ENCODE measurements around the gene ZMIZ1. TPM values are rescaled to one million over a fixed set of nuclear protein-coding genes. Genes with fewer than 3 reads are reported as not detected.

The ZMIZ1 gene
- total RNA-seq, 1 experiment from 2014 or later = 34.2 TPM

DNA sequence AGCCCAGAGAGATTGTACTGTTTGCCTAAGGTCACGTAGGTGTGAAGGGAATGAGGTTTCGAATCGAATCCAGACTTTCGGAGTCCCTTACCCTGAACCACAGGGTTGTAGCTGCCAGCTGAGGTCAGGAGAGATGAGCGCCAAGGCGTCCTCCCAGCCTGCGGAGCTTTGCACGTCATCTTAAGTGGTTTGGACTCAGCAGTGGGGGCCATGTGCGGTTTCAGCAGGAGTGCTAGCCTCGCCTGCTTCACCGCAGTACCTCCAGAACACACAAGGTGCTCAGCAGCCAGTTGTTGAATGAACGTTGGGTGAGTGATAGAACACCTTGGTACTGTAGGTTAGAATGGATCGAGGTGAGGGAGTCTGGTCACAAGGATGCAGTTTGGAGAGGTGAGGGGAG, 203.6 kb downstream of the ZMIZ1 start:
- Histone ChIP-seq H3K27me3 (ENCODE audit: control insufficient read depth, insufficient read depth, low read length) (no peaks in the 10 kb centered on the region), H3K36me3 (ENCODE audit: control insufficient read depth, insufficient read depth, low read length) (no peaks in the 10 kb centered on the region), H3K9me3 (ENCODE audit: control insufficient read depth, insufficient read depth, low read depth, low read length) (no peaks in the 10 kb centered on the region), H3K27ac (ENCODE audit: low read length) (no peak overlapping the region), H3K4me3 (ENCODE audit: low read depth in 2 of 2, low read length in 2 of 2) (no peak overlapping the region), H3K4me1 (ENCODE audit: control insufficient read depth, insufficient read depth, low read length) (no peaks in the 10 kb centered on the region)
- intact Hi-C loops (cut with micrococcal nuclease; ENCODE audit: unreplicated experiment) = no loop called here
- ChIA-PET CTCF (no interaction called here), POLR2A (no interaction called here)
- in situ Hi-C loops (cut with HindIII; ENCODE audit: low pct_unique_long_range_greater_than_20kb, low sequenced_read_pairs) = no loop called here
- BruUV-seq (replicated peaks) = no TSS peak
- DNase-seq (ENCODE audit: low read depth, low spot score) = no peak
- no peak for ATAC-seq
- TF ChIP-seq, protein P1, sequence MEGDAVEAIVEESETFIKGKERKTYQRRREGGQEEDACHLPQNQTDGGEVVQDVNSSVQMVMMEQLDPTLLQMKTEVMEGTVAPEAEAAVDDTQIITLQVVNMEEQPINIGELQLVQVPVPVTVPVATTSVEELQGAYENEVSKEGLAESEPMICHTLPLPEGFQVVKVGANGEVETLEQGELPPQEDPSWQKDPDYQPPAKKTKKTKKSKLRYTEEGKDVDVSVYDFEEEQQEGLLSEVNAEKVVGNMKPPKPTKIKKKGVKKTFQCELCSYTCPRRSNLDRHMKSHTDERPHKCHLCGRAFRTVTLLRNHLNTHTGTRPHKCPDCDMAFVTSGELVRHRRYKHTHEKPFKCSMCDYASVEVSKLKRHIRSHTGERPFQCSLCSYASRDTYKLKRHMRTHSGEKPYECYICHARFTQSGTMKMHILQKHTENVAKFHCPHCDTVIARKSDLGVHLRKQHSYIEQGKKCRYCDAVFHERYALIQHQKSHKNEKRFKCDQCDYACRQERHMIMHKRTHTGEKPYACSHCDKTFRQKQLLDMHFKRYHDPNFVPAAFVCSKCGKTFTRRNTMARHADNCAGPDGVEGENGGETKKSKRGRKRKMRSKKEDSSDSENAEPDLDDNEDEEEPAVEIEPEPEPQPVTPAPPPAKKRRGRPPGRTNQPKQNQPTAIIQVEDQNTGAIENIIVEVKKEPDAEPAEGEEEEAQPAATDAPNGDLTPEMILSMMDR (IDR thresholded peaks at IDR 0.05) = no peak
- TF ChIP-seq POLR2AphosphoS5 (IDR thresholded peaks at IDR 0.05; ENCODE audit: low read depth, low read length) (no peak), SIN3A (IDR thresholded peaks at IDR 0.05; ENCODE audit: borderline replicate concordance, insufficient read depth, low read depth, low read length) (no peak), TCF7L2 (IDR thresholded peaks at IDR 0.05; ENCODE audit: low read depth, low read length) (no peak)
- TF ChIP-seq, protein P2, sequence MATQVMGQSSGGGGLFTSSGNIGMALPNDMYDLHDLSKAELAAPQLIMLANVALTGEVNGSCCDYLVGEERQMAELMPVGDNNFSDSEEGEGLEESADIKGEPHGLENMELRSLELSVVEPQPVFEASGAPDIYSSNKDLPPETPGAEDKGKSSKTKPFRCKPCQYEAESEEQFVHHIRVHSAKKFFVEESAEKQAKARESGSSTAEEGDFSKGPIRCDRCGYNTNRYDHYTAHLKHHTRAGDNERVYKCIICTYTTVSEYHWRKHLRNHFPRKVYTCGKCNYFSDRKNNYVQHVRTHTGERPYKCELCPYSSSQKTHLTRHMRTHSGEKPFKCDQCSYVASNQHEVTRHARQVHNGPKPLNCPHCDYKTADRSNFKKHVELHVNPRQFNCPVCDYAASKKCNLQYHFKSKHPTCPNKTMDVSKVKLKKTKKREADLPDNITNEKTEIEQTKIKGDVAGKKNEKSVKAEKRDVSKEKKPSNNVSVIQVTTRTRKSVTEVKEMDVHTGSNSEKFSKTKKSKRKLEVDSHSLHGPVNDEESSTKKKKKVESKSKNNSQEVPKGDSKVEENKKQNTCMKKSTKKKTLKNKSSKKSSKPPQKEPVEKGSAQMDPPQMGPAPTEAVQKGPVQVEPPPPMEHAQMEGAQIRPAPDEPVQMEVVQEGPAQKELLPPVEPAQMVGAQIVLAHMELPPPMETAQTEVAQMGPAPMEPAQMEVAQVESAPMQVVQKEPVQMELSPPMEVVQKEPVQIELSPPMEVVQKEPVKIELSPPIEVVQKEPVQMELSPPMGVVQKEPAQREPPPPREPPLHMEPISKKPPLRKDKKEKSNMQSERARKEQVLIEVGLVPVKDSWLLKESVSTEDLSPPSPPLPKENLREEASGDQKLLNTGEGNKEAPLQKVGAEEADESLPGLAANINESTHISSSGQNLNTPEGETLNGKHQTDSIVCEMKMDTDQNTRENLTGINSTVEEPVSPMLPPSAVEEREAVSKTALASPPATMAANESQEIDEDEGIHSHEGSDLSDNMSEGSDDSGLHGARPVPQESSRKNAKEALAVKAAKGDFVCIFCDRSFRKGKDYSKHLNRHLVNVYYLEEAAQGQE (IDR thresholded peaks at IDR 0.05; ENCODE audit: insufficient read depth in 1 of 2, low read depth in 2 of 2, low read length in 1 of 2) = no peak

DNA sequence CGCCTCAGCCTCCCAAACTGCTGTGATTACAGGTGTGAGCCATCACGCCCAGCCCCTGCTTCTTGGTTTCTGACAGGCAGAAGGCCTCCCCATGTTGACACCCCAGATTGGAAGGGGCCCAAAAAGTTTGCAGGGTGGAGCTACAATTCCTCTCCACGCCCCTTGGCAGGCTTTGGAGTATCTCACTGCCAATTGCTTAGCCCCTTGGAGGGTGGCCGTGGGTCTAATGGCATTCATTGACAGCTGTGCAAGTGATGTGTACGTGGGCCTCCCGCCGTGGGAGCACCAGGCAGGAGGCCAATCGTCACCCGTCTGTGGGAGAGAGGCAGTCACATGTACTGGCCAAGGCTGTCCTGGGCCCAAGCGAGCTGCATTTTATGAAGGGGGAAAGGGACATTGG, 204.8 kb downstream of the ZMIZ1 start:
- Histone ChIP-seq H3K4me1 (ENCODE audit: control insufficient read depth, insufficient read depth, low read length) (no peaks in the 10 kb centered on the region), H3K27ac (ENCODE audit: low read length) (no peak overlapping the region), H3K27me3 (ENCODE audit: control insufficient read depth, insufficient read depth, low read length) (no peaks in the 10 kb centered on the region), H3K9me3 (ENCODE audit: control insufficient read depth, insufficient read depth, low read depth, low read length) (no peaks in the 10 kb centered on the region), H3K36me3 (ENCODE audit: control insufficient read depth, insufficient read depth, low read length) (no peaks in the 10 kb centered on the region), H3K4me3 (ENCODE audit: low read depth in 2 of 2, low read length in 2 of 2) (no peak overlapping the region)
- BruUV-seq (replicated peaks) = no TSS peak
- in situ Hi-C loops (cut with HindIII; ENCODE audit: low pct_unique_long_range_greater_than_20kb, low sequenced_read_pairs) = no loop called here
- TF ChIP-seq, protein P2 (IDR thresholded peaks at IDR 0.05; ENCODE audit: insufficient read depth in 1 of 2, low read depth in 2 of 2, low read length in 1 of 2) = no peak
- TF ChIP-seq SIN3A (IDR thresholded peaks at IDR 0.05; ENCODE audit: borderline replicate concordance, insufficient read depth, low read depth, low read length) (no peak), TCF7L2 (IDR thresholded peaks at IDR 0.05; ENCODE audit: low read depth, low read length) (no peak), POLR2AphosphoS5 (IDR thresholded peaks at IDR 0.05; ENCODE audit: low read depth, low read length) (no peak)
- TF ChIP-seq, protein P1 (IDR thresholded peaks at IDR 0.05) = no peak
- intact Hi-C loops (cut with micrococcal nuclease; ENCODE audit: unreplicated experiment) = no loop called here
- DNase-seq (ENCODE audit: low read depth, low spot score) (no peak), ATAC-seq (no peak)
- POLR2A ChIA-PET = no interaction called here
- CTCF ChIA-PET = no interaction called here
